Sigmoid colon (tissue), 4 donors: ENCODE results near the gene TMEM248.

Experiments used
- EP300 ChIP-seq, 4 donors: sonication (generic); formaldehyde crosslinking; IDR thresholded peaks; one replicate each; pipeline ENCODE4 v1.6.1; 2017; ENCODE audit warnings: antibody characterized with exemption in 4 of 4
- POLR2A ChIP-seq, 2 donors: fragments of 450-650 bp; IDR thresholded peaks; one replicate each; pipeline ENCODE4 v1.6.1; 2016; ENCODE audit warnings: antibody characterized with exemption in 2 of 2, mild to moderate bottlenecking in 2 of 2, moderate library complexity in 2 of 2
- TF ChIP-seq, protein P1 (sequence below), 4 experiments: fragments of 450-650 bp in 3 of 4; fragments of 200-600 bp in 1 of 4; IDR thresholded peaks; one replicate each; pipeline ENCODE4 v1.5.1; 2016 to 2019; ENCODE audit warnings: antibody characterized with exemption in 4 of 4, mild to moderate bottlenecking in 3 of 4, moderate library complexity in 2 of 4

DNA sequence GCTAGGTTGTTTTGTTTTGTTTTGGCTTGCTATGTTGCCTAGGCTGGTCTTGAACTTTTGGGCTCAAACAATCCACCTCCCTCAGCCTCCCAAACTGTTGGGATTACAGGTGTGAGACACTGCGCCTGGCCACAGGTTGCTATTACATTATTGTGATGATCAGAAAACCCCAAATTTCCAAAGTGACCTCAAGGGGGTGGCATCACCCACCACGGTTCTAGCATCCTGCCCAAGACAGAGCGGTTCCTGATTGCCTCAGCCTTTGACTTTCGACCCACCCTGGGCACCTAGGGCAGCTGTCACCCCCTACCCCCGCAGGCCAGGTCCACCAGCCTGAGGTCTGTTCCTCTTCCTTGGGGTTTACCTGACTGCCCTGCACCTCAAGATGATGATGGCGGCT is 46.0 kb downstream of the TMEM248 start:
- TF ChIP-seq POLR2A (IDR thresholded peaks at IDR 0.05) = no peak
- TF ChIP-seq, protein P1, sequence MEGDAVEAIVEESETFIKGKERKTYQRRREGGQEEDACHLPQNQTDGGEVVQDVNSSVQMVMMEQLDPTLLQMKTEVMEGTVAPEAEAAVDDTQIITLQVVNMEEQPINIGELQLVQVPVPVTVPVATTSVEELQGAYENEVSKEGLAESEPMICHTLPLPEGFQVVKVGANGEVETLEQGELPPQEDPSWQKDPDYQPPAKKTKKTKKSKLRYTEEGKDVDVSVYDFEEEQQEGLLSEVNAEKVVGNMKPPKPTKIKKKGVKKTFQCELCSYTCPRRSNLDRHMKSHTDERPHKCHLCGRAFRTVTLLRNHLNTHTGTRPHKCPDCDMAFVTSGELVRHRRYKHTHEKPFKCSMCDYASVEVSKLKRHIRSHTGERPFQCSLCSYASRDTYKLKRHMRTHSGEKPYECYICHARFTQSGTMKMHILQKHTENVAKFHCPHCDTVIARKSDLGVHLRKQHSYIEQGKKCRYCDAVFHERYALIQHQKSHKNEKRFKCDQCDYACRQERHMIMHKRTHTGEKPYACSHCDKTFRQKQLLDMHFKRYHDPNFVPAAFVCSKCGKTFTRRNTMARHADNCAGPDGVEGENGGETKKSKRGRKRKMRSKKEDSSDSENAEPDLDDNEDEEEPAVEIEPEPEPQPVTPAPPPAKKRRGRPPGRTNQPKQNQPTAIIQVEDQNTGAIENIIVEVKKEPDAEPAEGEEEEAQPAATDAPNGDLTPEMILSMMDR (IDR thresholded peaks at IDR 0.05) = no peak
- no peak for TF ChIP-seq EP300 (IDR thresholded peaks at IDR 0.05)
